H1 (cell line): Measurements from ENCODE around the gene SHROOM3. TPM values are rescaled to one million over a fixed set of nuclear protein-coding genes. Genes with fewer than 3 reads are reported as not detected.

Experiments
- CTCF ChIA-PET: fragments of 300-600 bp; sonication (Branson Sonifier 250); formaldehyde crosslinking; loops from one replicate; lab custom pipeline; 2021; ENCODE audit not compliant: partially characterized antibody; lab: Charles Lee
- POLR2A ChIA-PET: fragments of 300-600 bp; sonication (Branson Sonifier 250); formaldehyde crosslinking; loops from one replicate; lab custom pipeline; 2021; ENCODE audit warnings: inconsistent platforms; ENCODE audit not compliant: partially characterized antibody; lab: Charles Lee
- DNase-seq, 2 experiments: peaks; one replicate each; pipeline versions ENCODE4 v3.0.0 to v3.0.0-alpha.2; 2010 to 2022; ENCODE audit warnings: low spot score in 2 of 2, low read depth in 1 of 2, mixed read lengths in 1 of 2
- FAIRE-seq: peaks from 2 replicates; lab custom pipeline; 2011; peaks lifted over from hg19 to GRCh38; lab: Jason Lieb, UNC
- H2AFZ ChIP-seq: 2 replicates; pipeline ENCODE4 v1.8.1; 2012; ENCODE audit warnings: low read length, inconsistent platforms
- H2AK5ac ChIP-seq: 2 replicates; pipeline ENCODE4 v1.6.1; 2013; ENCODE audit warnings: low read depth, low read length
- H2BK120ac ChIP-seq: replicated peaks from 2 replicates; pipeline ENCODE3; 2013; ENCODE audit warnings: low read depth, low read length, inconsistent platforms
- H2BK12ac ChIP-seq: 2 replicates; pipeline ENCODE4 v1.6.1; 2013; ENCODE audit warnings: low read depth, low read length
- H2BK15ac ChIP-seq: 2 replicates; pipeline ENCODE4 v1.6.1; 2013; ENCODE audit warnings: low read length
- H2BK20ac ChIP-seq: 2 replicates; pipeline ENCODE4 v1.6.1; 2013; ENCODE audit warnings: low read length
- H2BK5ac ChIP-seq: 2 replicates; pipeline ENCODE4 v1.6.1; 2013; ENCODE audit warnings: low read depth, low read length
- H3K14ac ChIP-seq: 2 replicates; pipeline ENCODE4 v1.6.1; 2013; ENCODE audit warnings: inconsistent platforms; ENCODE audit not compliant: insufficient read length
- H3K18ac ChIP-seq: 2 replicates; pipeline ENCODE4 v1.6.1; 2013; ENCODE audit warnings: low read length; ENCODE audit errors: extremely low read depth
- H3K23ac ChIP-seq: 2 replicates; pipeline ENCODE4 v1.6.1; 2013; ENCODE audit warnings: inconsistent platforms; ENCODE audit not compliant: insufficient read length
- H3K23me2 ChIP-seq: 2 replicates; pipeline ENCODE4 v1.6.1; 2013; ENCODE audit warnings: low read depth, low read length
- H3K27ac ChIP-seq: 2 replicates; pipeline ENCODE4 v1.6.1; 2011; ENCODE audit warnings: low read depth, low read length, inconsistent platforms
- H3K27me3 ChIP-seq, 4 experiments: replicated peaks in 1 of 4; 1 replicate in 1 of 4; 2 replicates in 3 of 4; pipeline versions ENCODE4 v1.6.1 to v1.8.1; 2011 to 2013; ENCODE audit warnings: low read length in 3 of 4, mild to moderate bottlenecking in 3 of 4, inconsistent platforms in 2 of 4, mixed read lengths in 2 of 4, moderate library complexity in 1 of 4; ENCODE audit not compliant: control insufficient read depth in 3 of 4, insufficient read depth in 3 of 4; ENCODE audit errors: extremely low read depth in 1 of 4
- H3K36me3 ChIP-seq, 4 experiments: 2 replicates each; pipeline versions ENCODE4 v1.6.1 to v1.8.1; 2011 to 2013; ENCODE audit warnings: mild to moderate bottlenecking in 4 of 4, low read length in 3 of 4, moderate library complexity in 2 of 4, control low read depth in 1 of 4, inconsistent platforms in 1 of 4; ENCODE audit not compliant: insufficient read depth in 4 of 4, control insufficient read depth in 2 of 4
- H3K4ac ChIP-seq: replicated peaks from 2 replicates; pipeline ENCODE3; 2013; ENCODE audit warnings: low read length, low read depth, mixed read lengths, inconsistent platforms; ENCODE audit not compliant: insufficient read length
- H3K4me1 ChIP-seq, 4 experiments: replicated peaks in 1 of 4; 1 replicate in 1 of 4; 2 replicates in 3 of 4; pipeline versions ENCODE4 v1.6.1 to v1.8.1; 2011 to 2013; ENCODE audit warnings: low read length in 3 of 4, inconsistent platforms in 2 of 4, mixed read lengths in 1 of 4; ENCODE audit not compliant: insufficient read depth in 4 of 4, control insufficient read depth in 3 of 4
- H3K4me2 ChIP-seq, 2 experiments: 2 replicates each; pipeline versions ENCODE4 v1.6.1 to v1.8.1; 2011 to 2013; ENCODE audit warnings: low read depth in 2 of 2, low read length in 2 of 2, control low read depth in 1 of 2, inconsistent platforms in 1 of 2, mild to moderate bottlenecking in 1 of 2; ENCODE audit not compliant: insufficient read depth in 1 of 2
- H3K4me3 ChIP-seq, 4 experiments: fragments of 200-600, 300-600 bp in 1 of 4; sonication (generic), shearing (Covaris generic), sonication (Bioruptor Twin) in 1 of 4; 2 replicates each; pipeline versions ENCODE4 v1.5.1 to v1.8.1; 2011 to 2016; ENCODE audit warnings: low read length in 4 of 4, low read depth in 3 of 4, control low read depth in 2 of 4, inconsistent platforms in 2 of 4, mild to moderate bottlenecking in 2 of 4, mixed read lengths in 1 of 4, moderate library complexity in 1 of 4; ENCODE audit not compliant: insufficient read depth in 2 of 4; ENCODE audit errors: extremely low read depth in 1 of 4
- H3K56ac ChIP-seq: replicated peaks from 2 replicates; pipeline ENCODE3; 2013; ENCODE audit warnings: low read depth, mild to moderate bottlenecking, mixed read lengths, low read length, inconsistent platforms; ENCODE audit not compliant: insufficient read length
- H3K79me1 ChIP-seq: 2 replicates; pipeline ENCODE4 v1.6.1; 2013; ENCODE audit warnings: low read depth, low read length, control low read depth
- H3K79me2 ChIP-seq, 2 experiments: 2 replicates each; pipeline versions ENCODE4 v1.6.1 to v1.8.1; 2012 to 2013; ENCODE audit warnings: low read length in 2 of 2, mild to moderate bottlenecking in 2 of 2, inconsistent platforms in 1 of 2; ENCODE audit not compliant: insufficient read depth in 2 of 2, control insufficient read depth in 1 of 2
- H3K9ac ChIP-seq, 4 experiments: replicated peaks in 1 of 4; 1 replicate in 1 of 4; 2 replicates in 3 of 4; pipeline versions ENCODE4 v1.6.1 to v1.8.1; 2011 to 2013; ENCODE audit warnings: low read depth in 3 of 4, low read length in 3 of 4, control low read depth in 2 of 4, mild to moderate bottlenecking in 2 of 4, moderate library complexity in 2 of 4, inconsistent platforms in 1 of 4; ENCODE audit errors: extremely low read depth in 1 of 4
- H3K9me3 ChIP-seq, 2 experiments: 2 replicates each; pipeline versions ENCODE4 v1.6.1 to v1.8.1; 2012 to 2013; ENCODE audit warnings: mild to moderate bottlenecking in 2 of 2, moderate library complexity in 2 of 2, control low read depth in 1 of 2, inconsistent platforms in 1 of 2, low read depth in 1 of 2, low read length in 1 of 2, mixed read lengths in 1 of 2; ENCODE audit not compliant: insufficient read depth in 2 of 2
- H4K20me1 ChIP-seq, 2 experiments: replicated peaks in 1 of 2; 2 replicates each; pipeline versions ENCODE3 to v1.8.1; 2011 to 2013; ENCODE audit warnings: inconsistent platforms in 2 of 2, low read length in 2 of 2, mild to moderate bottlenecking in 1 of 2; ENCODE audit not compliant: insufficient read depth in 2 of 2, control insufficient read depth in 1 of 2
- H4K5ac ChIP-seq: 2 replicates; pipeline ENCODE4 v1.6.1; 2013; ENCODE audit warnings: low read length, low read depth, mixed read lengths, inconsistent platforms; ENCODE audit not compliant: insufficient read length
- H4K8ac ChIP-seq: 2 replicates; pipeline ENCODE4 v1.8.0; 2013; ENCODE audit warnings: mild to moderate bottlenecking, moderate library complexity, low read length, inconsistent platforms; ENCODE audit not compliant: insufficient read depth; ENCODE audit errors: extremely low read depth
- H4K91ac ChIP-seq: replicated peaks from 2 replicates; pipeline ENCODE3; 2013; ENCODE audit warnings: low read length, mixed read lengths, inconsistent platforms; ENCODE audit not compliant: insufficient read length
- GTF2F1 ChIP-seq: IDR thresholded peaks from 2 replicates; pipeline ENCODE4 v1.6.1; 2012; ENCODE audit warnings: low read depth, low read length, improper control_type of control experiment, borderline replicate concordance
- MAFK ChIP-seq: IDR thresholded peaks from 2 replicates; pipeline ENCODE4 v1.6.1; 2012; ENCODE audit warnings: low read depth, mild to moderate bottlenecking, improper control_type of control experiment, low read length
- MAX ChIP-seq: IDR thresholded peaks from 2 replicates; pipeline ENCODE4 v1.6.1; 2012; ENCODE audit warnings: inconsistent platforms
- POLR2A ChIP-seq, 2 experiments: IDR thresholded peaks; 1 replicate in 1 of 2; 2 replicates in 1 of 2; pipeline ENCODE4 v1.6.1; 2011; ENCODE audit warnings: low read depth in 2 of 2, low read length in 2 of 2, mild to moderate bottlenecking in 2 of 2; ENCODE audit errors: control extremely low read depth in 1 of 2
- SIN3A ChIP-seq, 2 experiments: IDR thresholded peaks in 1 of 2; conservative IDR thresholded peaks in 1 of 2; 2 replicates each; pipeline ENCODE4 v1.6.1; 2011 to 2012; ENCODE audit warnings: low read length in 2 of 2, improper control_type of control experiment in 1 of 2, low read depth in 1 of 2, mild to moderate bottlenecking in 1 of 2
- SUZ12 ChIP-seq: fragments of 200-600 bp; sonication (generic); IDR thresholded peaks from 2 replicates; pipeline ENCODE4 v1.6.1; 2012; ENCODE audit warnings: mild to moderate bottlenecking, inconsistent platforms, low read length, moderate library complexity, mixed read lengths
- ZNF274 ChIP-seq: IDR thresholded peaks from 2 replicates; pipeline ENCODE4 v1.7.0; 2012; ENCODE audit warnings: low read length, borderline replicate concordance; ENCODE audit errors: extremely low read depth
- WGBS, 2 experiments: shearing (Covaris generic) in 1 of 2; methylation state at CpG; one replicate each; pipeline versions ENCODE4 v1.1.6 to v1.1.7; 2013 to 2015; ENCODE audit warnings: low lambda C conversion rate in 2 of 2, mixed read lengths in 2 of 2, inconsistent platforms in 1 of 2, low coverage in 1 of 2, missing lambda C conversion rate in 1 of 2; ENCODE audit not compliant: insufficient replicate concordance in 2 of 2, insufficient coverage in 1 of 2, insufficient read length in 1 of 2; ENCODE audit errors: extremely low coverage in 1 of 2, missing lambda C conversion rate in 1 of 2; 5-methylcytosine and 5-hydroxymethylcytosine counted together
- polyA plus RNA-seq, 7 experiments: library from polyadenylated mRNA; depleted of rRNA in 3 of 7; stranded (reverse) in 5 of 7; unstranded in 2 of 7; fragments of >200 nt in 5 of 7; fragments of 200-250 nt in 2 of 7; gene quantifications; 1 replicate in 5 of 7; 2 replicates in 1 of 7; 4 replicates in 1 of 7; pipeline versions ENCODE4 v1.2.1 to v1.2.3, GENCODE V29; 2011 to 2013; ENCODE audit warnings: missing spikeins in 2 of 7, mixed read lengths in 2 of 7
- total RNA-seq: library from RNA; stranded (reverse); fragmentation: NEBNext Ultra II Directional; extraction: Animal tissue kit (Norgen Biotek cat#: 25700); gene quantifications from 2 replicates; pipeline ENCODE4 v1.2.1, GENCODE V29; 2021
- TF ChIP-seq, protein P1 (sequence below), 3 experiments: IDR thresholded peaks; 1 replicate in 2 of 3; 2 replicates in 1 of 3; pipeline versions ENCODE4 v1.5.1 to v1.6.1; 2011; ENCODE audit warnings: low read length in 3 of 3, mild to moderate bottlenecking in 3 of 3, inconsistent platforms in 2 of 3, low read depth in 1 of 3, moderate library complexity in 1 of 3; ENCODE audit not compliant: insufficient read depth in 1 of 3; ENCODE audit errors: control extremely low read depth in 1 of 3

Gene SHROOM3
- total and polyA plus RNA-seq, 2 of the 8 experiments (the other 6 are each of a cell fraction or from before 2014, with no cell fraction given), result 15.8 to 34.0 TPM

- POLR2A ChIA-PET, result interaction anchor here (1.5 to 2.5 kb wide), 4 partner anchors 13 to 101 kb away, joined by 4 to 7 read pairs (median 5); no protein-coding TSS in a partner anchor
- no peak for TF ChIP-seq POLR2A (IDR thresholded peaks at IDR 0.05; ENCODE audit: control extremely low read depth in 1 of 2, low read depth in 2 of 2, low read length in 2 of 2)
- TF ChIP-seq, protein P1, sequence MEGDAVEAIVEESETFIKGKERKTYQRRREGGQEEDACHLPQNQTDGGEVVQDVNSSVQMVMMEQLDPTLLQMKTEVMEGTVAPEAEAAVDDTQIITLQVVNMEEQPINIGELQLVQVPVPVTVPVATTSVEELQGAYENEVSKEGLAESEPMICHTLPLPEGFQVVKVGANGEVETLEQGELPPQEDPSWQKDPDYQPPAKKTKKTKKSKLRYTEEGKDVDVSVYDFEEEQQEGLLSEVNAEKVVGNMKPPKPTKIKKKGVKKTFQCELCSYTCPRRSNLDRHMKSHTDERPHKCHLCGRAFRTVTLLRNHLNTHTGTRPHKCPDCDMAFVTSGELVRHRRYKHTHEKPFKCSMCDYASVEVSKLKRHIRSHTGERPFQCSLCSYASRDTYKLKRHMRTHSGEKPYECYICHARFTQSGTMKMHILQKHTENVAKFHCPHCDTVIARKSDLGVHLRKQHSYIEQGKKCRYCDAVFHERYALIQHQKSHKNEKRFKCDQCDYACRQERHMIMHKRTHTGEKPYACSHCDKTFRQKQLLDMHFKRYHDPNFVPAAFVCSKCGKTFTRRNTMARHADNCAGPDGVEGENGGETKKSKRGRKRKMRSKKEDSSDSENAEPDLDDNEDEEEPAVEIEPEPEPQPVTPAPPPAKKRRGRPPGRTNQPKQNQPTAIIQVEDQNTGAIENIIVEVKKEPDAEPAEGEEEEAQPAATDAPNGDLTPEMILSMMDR (IDR thresholded peaks at IDR 0.05; ENCODE audit: control extremely low read depth in 1 of 3, insufficient read depth in 1 of 3, low read depth in 1 of 3, low read length in 3 of 3), result no peak
- no peak for TF ChIP-seq GTF2F1
- TF ChIP-seq SUZ12, result no peak
- TF ChIP-seq MAX, result no peak
- 0 out of 4 replicates have a peak, but pooled peaks of 1 of the 2 experiments have one; percentile 23 for TF ChIP-seq SIN3A (conservative IDR thresholded peaks at IDR 0.05 in 1 of 2, IDR thresholded peaks at IDR 0.05 in 1 of 2; ENCODE audit: low read depth in 1 of 2, low read length in 2 of 2)
- no peak for TF ChIP-seq MAFK
- no peak for TF ChIP-seq ZNF274
Measured at GRCh38 chr4:76690011-76690905, 255.2 kb downstream of the SHROOM3 start.

More at GRCh38 chr4:76690011-76690905, 255.2 kb downstream of the SHROOM3 start:
- Histone ChIP-seq H4K20me1 (peaks cover 0 to 12% of the 10 kb centered on the region in 2 experiments), H3K27ac (no peak overlapping the region), H3K18ac (no peak overlapping the region), H3K79me1 (peaks cover 4% of the 10 kb centered on the region; the same call in 1 of the 2 replicates), H3K23ac (no peak overlapping the region), H3K4ac (peak overlapping the region; percentile 1), H2BK20ac (no peak overlapping the region), H3K9ac (peak overlapping the region in 3 of 4 experiments; percentile 48 to 84 (median 75); a peak in 4 of 7 replicates), H3K14ac (no peak overlapping the region), H4K5ac (no peak overlapping the region), H2BK12ac (no peak overlapping the region), H4K91ac (no peak overlapping the region), H3K36me3 (no peaks in the 10 kb centered on the region), H2BK5ac (0 out of 2 replicates have a peak overlapping the region, but pooled peaks have one; percentile 3), H3K9me3 (no peaks in the 10 kb centered on the region), H2BK120ac (no peak overlapping the region), H2AK5ac (no peak overlapping the region), H3K79me2 (peaks cover 10 to 55% of the 10 kb centered on the region in 2 experiments), H4K8ac (no peak overlapping the region), H3K4me2 (peak overlapping the region; percentile 73 to 74), H2BK15ac (no peak overlapping the region), H3K23me2 (peaks cover 2% of the 10 kb centered on the region; the same call in 1 of the 2 replicates), H2AFZ (no peak overlapping the region), H3K4me1 (peaks cover 2 to 19% (median 8%) of the 10 kb centered on the region in 4 experiments; a peak in 5 of 7 replicates), H3K56ac (peak overlapping the region; percentile 3), H3K4me3 (peak overlapping the region; percentile 58 to 79 (median 72)), H3K27me3 (no peaks in the 10 kb centered on the region; a peak in 1 of 7 replicates)
- CTCF ChIA-PET, result no interaction called here
- FAIRE-seq (no peak), DNase-seq (no peak)
- WGBS, 2 experiments, result 8% methylated on average over 12 of the region's 12 CpGs; no CpG with 5 or more reads in 1 of the 2 experiments
